GM18519 (cell line): ENCODE results near the gene PEPD.

Experiments used
- ATAC-seq: cut with Tn5 transposase; IDR thresholded peaks from one replicate; pipeline ENCODE4 v1.9.1; 2021; ENCODE audit warnings: mild to moderate bottlenecking, moderate library complexity; ENCODE audit not compliant: unreplicated experiment, low FRiP score

The PEPD gene

GRCh38 chr19:33443638-33444561 is 77.7 kb downstream of the PEPD start:
- no peak for ATAC-seq

GRCh38 chr19:33442706-33443105 is 78.9 kb downstream of the PEPD start:
- ATAC-seq: no peak

- ATAC-seq: no peak
Measured at GRCh38 chr19:33441828-33442227, 79.8 kb downstream of the PEPD start.

- no peak for ATAC-seq
Measured at GRCh38 chr19:33441277-33441699, 80.3 kb downstream of the PEPD start.

- ATAC-seq: no peak
Measured at GRCh38 chr19:33440682-33441081, 80.9 kb downstream of the PEPD start.

- no peak for ATAC-seq
Measured at GRCh38 chr19:33440241-33440640, 81.3 kb downstream of the PEPD start.

GRCh38 chr19:33438987-33439781 is 82.4 kb downstream of the PEPD start:
- no peak for ATAC-seq

GRCh38 chr19:33437821-33438671 is 83.5 kb downstream of the PEPD start:
- no peak for ATAC-seq

- no peak for ATAC-seq
Measured at GRCh38 chr19:33437393-33437820, 84.2 kb downstream of the PEPD start.

GRCh38 chr19:33436360-33437345 is 84.9 kb downstream of the PEPD start:
- ATAC-seq: no peak

- ATAC-seq: no peak
Measured at GRCh38 chr19:33435706-33436359, 85.8 kb downstream of the PEPD start.

- no peak for ATAC-seq
Measured at GRCh38 chr19:33434886-33435705, 86.5 kb downstream of the PEPD start.

GRCh38 chr19:33434069-33434885 is 87.3 kb downstream of the PEPD start:
- no peak for ATAC-seq

- ATAC-seq: no peak
Measured at GRCh38 chr19:33432446-33433170, 89.0 kb downstream of the PEPD start.

GRCh38 chr19:33432015-33432414 is 89.6 kb downstream of the PEPD start:
- ATAC-seq: no peak

- ATAC-seq: no peak
Measured at GRCh38 chr19:33430674-33431277, 90.8 kb downstream of the PEPD start.
